Vagina (tissue), 2 donors: Measurements from ENCODE around the gene FAF1. TPM values are rescaled to one million over a fixed set of nuclear protein-coding genes. Genes with fewer than 3 reads are reported as not detected.

Source experiments
- DNase-seq, 2 donors: peaks; one replicate each; pipeline ENCODE4 v3.0.0-alpha.2; 2017; ENCODE audit errors: extremely low spot score in 2 of 2
- H3K27ac ChIP-seq: fragments of 200-600 bp; sonication (generic); one replicate; pipeline ENCODE4 v1.5.1; 2019
- H3K27me3 ChIP-seq: fragments of 200-600 bp; sonication (generic); one replicate; pipeline ENCODE4 v1.5.1; 2019
- H3K36me3 ChIP-seq, 2 donors: fragments of 200-600 bp; sonication (generic); one replicate each; pipeline ENCODE4 v1.5.1; 2017 to 2019
- H3K4me1 ChIP-seq: fragments of 200-600 bp; sonication (generic); one replicate; pipeline ENCODE4 v1.5.1; 2019
- H3K4me3 ChIP-seq, 2 donors: fragments of 200-600 bp; sonication (generic); 1 replicate in 1 of 2; 2 replicates in 1 of 2; pipeline ENCODE4 v1.5.1; 2016 to 2019
- H3K9me3 ChIP-seq: fragments of 200-600 bp; sonication (generic); one replicate; pipeline ENCODE4 v1.5.1; 2019
- CTCF ChIP-seq, 3 experiments: fragments of 450-650 bp in 2 of 3; fragments of 200-600 bp in 1 of 3; sonication (generic) in 1 of 3; IDR thresholded peaks; one replicate each; pipeline ENCODE4 v1.5.1; 2017 to 2019; ENCODE audit warnings: antibody characterized with exemption in 3 of 3, mild to moderate bottlenecking in 2 of 3, moderate library complexity in 2 of 3
- POLR2A ChIP-seq, 2 donors: fragments of 450-650 bp; IDR thresholded peaks; one replicate each; pipeline ENCODE4 v1.6.1; 2017; ENCODE audit warnings: antibody characterized with exemption in 2 of 2, mild to moderate bottlenecking in 2 of 2, moderate library complexity in 2 of 2
- POLR2AphosphoS5 ChIP-seq, 2 donors: sonication (generic); formaldehyde crosslinking; IDR thresholded peaks; one replicate each; pipeline ENCODE4 v1.9.0; 2017; ENCODE audit warnings: antibody characterized with exemption in 2 of 2, mild to moderate bottlenecking in 2 of 2, low read depth in 1 of 2; ENCODE audit not compliant: insufficient read depth in 1 of 2
- intact Hi-C: fragments of 100-400 bp; cut with DNase I; formaldehyde crosslinking; loops from one replicate; pipeline ENCODE4 v1.15.1; 2023
- total RNA-seq: library from RNA; depleted of rRNA; stranded (reverse); fragments of >200 nt; gene quantifications from one replicate; pipeline ENCODE4 v1.2.3, GENCODE V29; 2016

FAF1 gene
- total RNA-seq, 1 donor from 2014 or later, result 40.0 TPM

GRCh38 chr1:50659107-50659662 is 300.9 kb downstream of the FAF1 start:
- Histone ChIP-seq H3K9me3 (no peaks in the 10 kb centered on the region), H3K27me3 (no peaks in the 10 kb centered on the region), H3K4me1 (no peaks in the 10 kb centered on the region), H3K4me3 (no peak overlapping the region), H3K36me3 (no peaks in the 10 kb centered on the region), H3K27ac (no peak overlapping the region)
- TF ChIP-seq POLR2AphosphoS5 (IDR thresholded peaks at IDR 0.05; ENCODE audit: insufficient read depth in 1 of 2, low read depth in 1 of 2), result no peak
- TF ChIP-seq POLR2A (IDR thresholded peaks at IDR 0.05), result no peak
- TF ChIP-seq CTCF (IDR thresholded peaks at IDR 0.05), result no peak
- DNase-seq, result no peak
- intact Hi-C loops, result no loop called here

GRCh38 chr1:50658459-50659076 is 301.5 kb downstream of the FAF1 start:
- H3K4me1 ChIP-seq, result no peaks in the 10 kb centered on the region
- DNase-seq, result no peak
- H3K27me3 ChIP-seq, result no peaks in the 10 kb centered on the region
- H3K27ac ChIP-seq, result no peak overlapping the region
- H3K36me3 ChIP-seq, result no peaks in the 10 kb centered on the region
- H3K9me3 ChIP-seq, result no peaks in the 10 kb centered on the region
- H3K4me3 ChIP-seq, result no peak overlapping the region
- no peak for TF ChIP-seq POLR2AphosphoS5 (IDR thresholded peaks at IDR 0.05; ENCODE audit: insufficient read depth in 1 of 2, low read depth in 1 of 2)
- no peak for TF ChIP-seq CTCF (IDR thresholded peaks at IDR 0.05)
- no peak for TF ChIP-seq POLR2A (IDR thresholded peaks at IDR 0.05)
- intact Hi-C loops, result no loop called here

GRCh38 chr1:50656931-50657330 is 303.1 kb downstream of the FAF1 start:
- no peaks in the 10 kb centered on the region for H3K36me3 ChIP-seq
- no peak overlapping the region for H3K4me3 ChIP-seq
- intact Hi-C loops, result no loop called here
- no peaks in the 10 kb centered on the region for H3K27me3 ChIP-seq
- H3K27ac ChIP-seq, result no peak overlapping the region
- DNase-seq, result no peak
- TF ChIP-seq POLR2AphosphoS5 (IDR thresholded peaks at IDR 0.05; ENCODE audit: insufficient read depth in 1 of 2, low read depth in 1 of 2) (no peak), POLR2A (IDR thresholded peaks at IDR 0.05) (no peak), CTCF (IDR thresholded peaks at IDR 0.05) (no peak)
- H3K4me1 ChIP-seq, result peaks cover 5% of the 10 kb centered on the region
- no peaks in the 10 kb centered on the region for H3K9me3 ChIP-seq

GRCh38 chr1:50651476-50652263 is 308.4 kb downstream of the FAF1 start:
- TF ChIP-seq POLR2AphosphoS5 (IDR thresholded peaks at IDR 0.05; ENCODE audit: insufficient read depth in 1 of 2, low read depth in 1 of 2), result no peak
- TF ChIP-seq CTCF (IDR thresholded peaks at IDR 0.05), result no peak
- TF ChIP-seq POLR2A (IDR thresholded peaks at IDR 0.05), result no peak
- Histone ChIP-seq H3K36me3 (no peaks in the 10 kb centered on the region), H3K9me3 (no peaks in the 10 kb centered on the region), H3K27ac (no peak overlapping the region), H3K27me3 (no peaks in the 10 kb centered on the region), H3K4me3 (no peak overlapping the region), H3K4me1 (peaks cover 12% of the 10 kb centered on the region)
- no peak for DNase-seq
- intact Hi-C loops, result no loop called here

GRCh38 chr1:50646526-50646925 is 313.5 kb downstream of the FAF1 start:
- intact Hi-C loops, result no loop called here
- H3K27ac ChIP-seq, result no peak overlapping the region
- H3K4me1 ChIP-seq, result peaks cover 23% of the 10 kb centered on the region
- TF ChIP-seq POLR2A (IDR thresholded peaks at IDR 0.05) (no peak), CTCF (IDR thresholded peaks at IDR 0.05) (no peak)
- H3K9me3 ChIP-seq, result no peaks in the 10 kb centered on the region
- DNase-seq, result no peak
- no peak overlapping the region for H3K4me3 ChIP-seq
- H3K36me3 ChIP-seq, result no peaks in the 10 kb centered on the region
- no peaks in the 10 kb centered on the region for H3K27me3 ChIP-seq
